ENCODE measurements around the gene POSTN.

GRCh38 chr13:37546087-37546486, 52.5 kb downstream of the POSTN start:
- TF ChIP-seq CTCF (conservative IDR thresholded peaks at IDR 0.05) (no peak), EZH2 (IDR thresholded peaks at IDR 0.05; ENCODE audit: low read depth) (no peak)

Measured in PC-9 (cell line).